ENCODE measurements around the gene CYP17A1.

- TF ChIP-seq NPAS2 (CRISPR knock-in tag; IDR thresholded peaks at IDR 0.05; ENCODE audit: borderline replicate concordance), result no peak
- TF ChIP-seq, protein P1, sequence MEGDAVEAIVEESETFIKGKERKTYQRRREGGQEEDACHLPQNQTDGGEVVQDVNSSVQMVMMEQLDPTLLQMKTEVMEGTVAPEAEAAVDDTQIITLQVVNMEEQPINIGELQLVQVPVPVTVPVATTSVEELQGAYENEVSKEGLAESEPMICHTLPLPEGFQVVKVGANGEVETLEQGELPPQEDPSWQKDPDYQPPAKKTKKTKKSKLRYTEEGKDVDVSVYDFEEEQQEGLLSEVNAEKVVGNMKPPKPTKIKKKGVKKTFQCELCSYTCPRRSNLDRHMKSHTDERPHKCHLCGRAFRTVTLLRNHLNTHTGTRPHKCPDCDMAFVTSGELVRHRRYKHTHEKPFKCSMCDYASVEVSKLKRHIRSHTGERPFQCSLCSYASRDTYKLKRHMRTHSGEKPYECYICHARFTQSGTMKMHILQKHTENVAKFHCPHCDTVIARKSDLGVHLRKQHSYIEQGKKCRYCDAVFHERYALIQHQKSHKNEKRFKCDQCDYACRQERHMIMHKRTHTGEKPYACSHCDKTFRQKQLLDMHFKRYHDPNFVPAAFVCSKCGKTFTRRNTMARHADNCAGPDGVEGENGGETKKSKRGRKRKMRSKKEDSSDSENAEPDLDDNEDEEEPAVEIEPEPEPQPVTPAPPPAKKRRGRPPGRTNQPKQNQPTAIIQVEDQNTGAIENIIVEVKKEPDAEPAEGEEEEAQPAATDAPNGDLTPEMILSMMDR (IDR thresholded peaks at IDR 0.05), result no peak
- TF ChIP-seq CHD2 (IDR thresholded peaks at IDR 0.05; ENCODE audit: low read length, partially characterized antibody), result no peak
- TF ChIP-seq EHMT2 (IDR thresholded peaks at IDR 0.05; ENCODE audit: low read depth), result no peak
- TF ChIP-seq RAD21 (conservative IDR thresholded peaks at IDR 0.05 in 1 of 2, IDR thresholded peaks at IDR 0.05 in 1 of 2), result no peak
- TF ChIP-seq JUN (IDR thresholded peaks at IDR 0.05), result no peak
- TF ChIP-seq, protein P2, sequence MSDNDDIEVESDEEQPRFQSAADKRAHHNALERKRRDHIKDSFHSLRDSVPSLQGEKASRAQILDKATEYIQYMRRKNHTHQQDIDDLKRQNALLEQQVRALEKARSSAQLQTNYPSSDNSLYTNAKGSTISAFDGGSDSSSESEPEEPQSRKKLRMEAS (IDR thresholded peaks at IDR 0.05), result no peak
These were observed 55.9 kb downstream of the CYP17A1 start for GRCh38 chr10:102781090-102781920.
